Loucy (cell line): ENCODE data around the gene KLHL3.

Experiments used
- H2AFZ ChIP-seq: fragments of 200-600 bp; sonication (generic); 2 replicates; pipeline ENCODE4 v1.6.0; 2016; ENCODE audit warnings: antibody characterized with exemption, mild to moderate bottlenecking, low read length, moderate library complexity
- H3F3A ChIP-seq: fragments of 200-600 bp; 2 replicates; pipeline ENCODE4 v1.6.0; 2016; ENCODE audit warnings: antibody characterized with exemption, low read depth, mild to moderate bottlenecking
- H3K27me3 ChIP-seq: fragments of 200-600 bp; sonication (generic); 2 replicates; pipeline ENCODE4 v1.6.1; 2014; ENCODE audit warnings: low read length, mild to moderate bottlenecking; ENCODE audit not compliant: insufficient read depth, poor library complexity, severe bottlenecking
- H3K36me3 ChIP-seq: fragments of 200-600 bp; sonication (generic); 2 replicates; pipeline ENCODE4 v1.6.1; 2016; ENCODE audit warnings: low read length; ENCODE audit not compliant: insufficient read depth
- H3K4me1 ChIP-seq: fragments of 200-600 bp; sonication (generic); 2 replicates; pipeline ENCODE4 v1.5.1; 2014; ENCODE audit warnings: low read length, mild to moderate bottlenecking; ENCODE audit not compliant: insufficient read depth, poor library complexity, severe bottlenecking
- H3K4me2 ChIP-seq: fragments of 200-600 bp; sonication (generic); 2 replicates; pipeline ENCODE4 v1.6.0; 2014; ENCODE audit warnings: antibody characterized with exemption, low read length, low read depth, mild to moderate bottlenecking; ENCODE audit not compliant: poor library complexity, severe bottlenecking
- H3K4me3 ChIP-seq: fragments of 200-600 bp; sonication (generic); 2 replicates; pipeline ENCODE4 v1.5.1; 2014; ENCODE audit warnings: low read length, mild to moderate bottlenecking, mixed read lengths; ENCODE audit not compliant: poor library complexity, severe bottlenecking
- H3K79me2 ChIP-seq: fragments of 200-600 bp; sonication (generic); 2 replicates; pipeline ENCODE4 v1.6.1; 2014; ENCODE audit warnings: low read length; ENCODE audit not compliant: insufficient read depth
- H3K9ac ChIP-seq: fragments of 200-600 bp; sonication (generic); 2 replicates; pipeline ENCODE4 v1.6.0; 2014; ENCODE audit warnings: mild to moderate bottlenecking, low read depth, low read length, moderate library complexity; ENCODE audit not compliant: poor library complexity, severe bottlenecking
- H3K9me2 ChIP-seq: fragments of 200-600 bp; sonication (generic); replicated peaks from 2 replicates; pipeline ENCODE4 v1.6.1; 2016; ENCODE audit warnings: low read depth, low read length, mixed read lengths
- H3K9me3 ChIP-seq: fragments of 200-600 bp; sonication (generic); 2 replicates; pipeline ENCODE4 v1.6.1; 2014; ENCODE audit warnings: mild to moderate bottlenecking, antibody characterized with exemption, low read length, low read depth; ENCODE audit not compliant: insufficient read depth
- H4K20me1 ChIP-seq: fragments of 200-600 bp; sonication (generic); 2 replicates; pipeline ENCODE4 v1.6.0; 2014; ENCODE audit warnings: antibody characterized with exemption, low read length, mild to moderate bottlenecking; ENCODE audit not compliant: insufficient read depth, poor library complexity, severe bottlenecking
- EZH2phosphoT487 ChIP-seq: fragments of 200-600 bp; IDR thresholded peaks from 2 replicates; pipeline ENCODE4 v1.6.1; 2018; ENCODE audit warnings: antibody characterized with exemption, mild to moderate bottlenecking, moderate library complexity, borderline replicate concordance
- TF ChIP-seq, protein P1 (sequence below): fragments of 200-600 bp; sonication (generic); conservative IDR thresholded peaks from 2 replicates; pipeline ENCODE4 v1.5.1; 2014; ENCODE audit warnings: mild to moderate bottlenecking, antibody characterized with exemption, low read length

The KLHL3 gene

DNA sequence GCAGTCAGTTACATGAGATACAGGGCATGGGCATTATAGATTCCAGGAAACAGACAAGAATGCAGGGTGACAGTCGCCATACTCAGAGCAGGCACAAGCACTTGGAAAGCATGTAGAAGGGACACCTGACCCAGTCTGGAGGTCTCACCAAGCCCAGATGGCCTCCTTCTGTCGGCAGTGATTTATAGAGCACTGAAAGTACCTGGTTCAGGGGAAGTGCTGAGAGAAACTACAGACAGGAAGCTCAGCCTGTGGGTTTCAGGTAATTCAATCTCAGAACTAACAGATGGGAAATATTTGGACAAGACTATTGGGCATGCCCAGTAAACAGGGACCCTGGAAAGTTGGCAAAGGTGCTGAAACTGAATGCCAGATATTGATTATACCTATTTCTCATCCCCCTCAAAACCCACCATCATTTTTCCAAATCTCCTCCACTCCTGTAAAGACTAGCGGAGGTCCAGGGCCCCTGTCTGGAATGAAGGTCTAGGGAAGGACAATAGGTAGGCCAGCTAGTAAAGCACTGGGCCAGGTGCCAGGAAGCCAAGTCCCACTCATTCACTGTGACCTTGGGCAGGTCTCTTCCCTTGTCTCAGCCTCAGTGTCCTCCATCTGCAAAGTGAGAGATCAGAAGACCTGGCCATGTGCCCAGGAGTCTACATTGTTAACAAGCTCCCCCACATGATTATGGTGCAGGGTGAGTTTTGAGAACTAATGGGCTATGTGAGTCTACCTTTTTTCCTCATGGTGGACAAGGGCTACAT is 26.9 kb downstream of the KLHL3 start:
- Histone ChIP-seq H3K4me2 (no peak overlapping the region), H3F3A (no peaks in the 10 kb centered on the region), H3K36me3 (peaks cover 33% of the 10 kb centered on the region; the same call in 1 of the 2 replicates), H3K4me3 (no peak overlapping the region), H3K9ac (no peak overlapping the region), H2AFZ (no peak overlapping the region), H3K9me2 (no peaks in the 10 kb centered on the region), H4K20me1 (no peaks in the 10 kb centered on the region), H3K9me3 (0 out of 2 replicates have a peak, but pooled peaks cover 4% of the 10 kb centered on the region), H3K4me1 (no peaks in the 10 kb centered on the region), H3K27me3 (no peaks in the 10 kb centered on the region), H3K79me2 (no peaks in the 10 kb centered on the region)
- TF ChIP-seq, protein P1, sequence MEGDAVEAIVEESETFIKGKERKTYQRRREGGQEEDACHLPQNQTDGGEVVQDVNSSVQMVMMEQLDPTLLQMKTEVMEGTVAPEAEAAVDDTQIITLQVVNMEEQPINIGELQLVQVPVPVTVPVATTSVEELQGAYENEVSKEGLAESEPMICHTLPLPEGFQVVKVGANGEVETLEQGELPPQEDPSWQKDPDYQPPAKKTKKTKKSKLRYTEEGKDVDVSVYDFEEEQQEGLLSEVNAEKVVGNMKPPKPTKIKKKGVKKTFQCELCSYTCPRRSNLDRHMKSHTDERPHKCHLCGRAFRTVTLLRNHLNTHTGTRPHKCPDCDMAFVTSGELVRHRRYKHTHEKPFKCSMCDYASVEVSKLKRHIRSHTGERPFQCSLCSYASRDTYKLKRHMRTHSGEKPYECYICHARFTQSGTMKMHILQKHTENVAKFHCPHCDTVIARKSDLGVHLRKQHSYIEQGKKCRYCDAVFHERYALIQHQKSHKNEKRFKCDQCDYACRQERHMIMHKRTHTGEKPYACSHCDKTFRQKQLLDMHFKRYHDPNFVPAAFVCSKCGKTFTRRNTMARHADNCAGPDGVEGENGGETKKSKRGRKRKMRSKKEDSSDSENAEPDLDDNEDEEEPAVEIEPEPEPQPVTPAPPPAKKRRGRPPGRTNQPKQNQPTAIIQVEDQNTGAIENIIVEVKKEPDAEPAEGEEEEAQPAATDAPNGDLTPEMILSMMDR: no peak
- no peak for TF ChIP-seq EZH2phosphoT487

DNA sequence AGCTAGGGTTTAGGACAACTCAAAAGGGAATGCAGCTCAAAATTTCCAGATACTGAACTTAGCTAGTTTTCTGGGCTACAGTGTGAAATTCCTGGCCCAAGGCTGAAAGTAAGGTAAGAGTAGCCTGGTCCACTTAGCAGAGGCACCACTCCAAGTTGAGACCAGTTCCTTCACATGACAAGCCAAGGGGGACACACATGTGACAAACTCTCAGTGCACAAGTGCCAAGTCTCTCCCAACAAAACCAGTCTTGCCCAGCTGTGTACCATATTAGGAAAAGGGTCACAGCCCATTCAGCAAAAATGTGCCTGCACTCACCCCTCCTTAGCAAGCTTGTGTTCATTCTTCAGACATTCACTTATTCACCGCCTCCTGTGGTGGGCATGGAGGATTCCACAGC is 27.8 kb downstream of the KLHL3 start:
- Histone ChIP-seq H4K20me1 (no peaks in the 10 kb centered on the region), H3K36me3 (peaks cover 34% of the 10 kb centered on the region; the same call in 1 of the 2 replicates), H3K9me3 (no peaks in the 10 kb centered on the region), H2AFZ (no peak overlapping the region), H3K79me2 (no peaks in the 10 kb centered on the region), H3F3A (no peaks in the 10 kb centered on the region), H3K9ac (no peak overlapping the region), H3K4me1 (no peaks in the 10 kb centered on the region), H3K27me3 (no peaks in the 10 kb centered on the region), H3K4me3 (no peak overlapping the region), H3K4me2 (no peak overlapping the region), H3K9me2 (no peaks in the 10 kb centered on the region)
- TF ChIP-seq, protein P1: no peak
- TF ChIP-seq EZH2phosphoT487: no peak

DNA sequence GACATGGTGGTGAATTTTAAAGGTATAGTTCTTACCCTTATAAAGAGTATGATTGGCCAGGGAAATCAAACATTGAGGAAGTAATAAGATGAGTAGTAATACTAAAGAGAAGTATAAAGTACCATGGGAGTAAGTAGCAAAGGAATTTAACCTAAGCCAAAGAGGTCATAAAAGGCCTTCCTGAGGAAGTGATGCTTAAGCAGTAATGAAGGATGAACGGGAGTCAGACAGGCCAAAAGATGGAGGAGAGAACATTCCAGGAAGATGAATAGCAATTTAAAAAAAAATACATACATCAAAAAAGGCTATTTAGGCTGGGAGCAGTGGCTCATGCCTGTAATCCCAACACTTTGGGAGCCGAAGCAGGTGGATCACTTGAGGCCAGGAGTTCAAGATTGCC is 29.0 kb downstream of the KLHL3 start:
- H2AFZ ChIP-seq: no peak overlapping the region
- H3F3A ChIP-seq: no peaks in the 10 kb centered on the region

More for the DNA sequence above, 29.0 kb downstream of the KLHL3 start:
- Histone ChIP-seq H3K79me2 (no peaks in the 10 kb centered on the region), H3K9ac (no peak overlapping the region), H3K4me2 (no peak overlapping the region), H3K9me2 (no peaks in the 10 kb centered on the region), H3K27me3 (no peaks in the 10 kb centered on the region), H3K9me3 (no peaks in the 10 kb centered on the region), H3K4me3 (no peak overlapping the region), H3K36me3 (peaks cover 32% of the 10 kb centered on the region; the same call in 1 of the 2 replicates), H4K20me1 (no peaks in the 10 kb centered on the region), H3K4me1 (no peaks in the 10 kb centered on the region)
- TF ChIP-seq EZH2phosphoT487: no peak
- TF ChIP-seq, protein P1: no peak
